Activated CD8-positive, alpha-beta T cell treated with anti-CD3 and anti-CD28 coated beads for 36 hours (primary cell): ENCODE data around the gene KANSL3. TPM values are rescaled to one million over a fixed set of nuclear protein-coding genes. Genes with fewer than 3 reads are reported as not detected.

Experiments
- ATAC-seq: fragments of 200-7000 bp; cut with Tn5 transposase; one replicate; pipeline ENCODE4 v1.10.0; 2021; ENCODE audit warnings: mild to moderate bottlenecking, moderate library complexity
- CTCF ChIA-PET: fragments of 350-600 bp; sonication (Branson Sonifier 250); formaldehyde crosslinking; loops from one replicate; lab custom pipeline; 2021; ENCODE audit warnings: antibody characterized with exemption; lab: Charles Lee
- POLR2A ChIA-PET: fragments of 350-600 bp; sonication (Branson Sonifier 250); formaldehyde crosslinking; loops from one replicate; lab custom pipeline; 2021; ENCODE audit warnings: antibody characterized with exemption; lab: Charles Lee
- DNase-seq: peaks from one replicate; pipeline ENCODE4 v3.0.0-alpha.2; 2020
- H3K27ac Mint-ChIP-seq: one replicate; pipeline ENCODE4 v1.8.0; 2021; ENCODE audit warnings: mild to moderate bottlenecking, mixed read lengths
- H3K27me3 Mint-ChIP-seq: one replicate; pipeline ENCODE4 v1.8.0; 2021; ENCODE audit warnings: mixed read lengths
- H3K36me3 Mint-ChIP-seq: one replicate; pipeline ENCODE4 v1.8.0; 2021; ENCODE audit warnings: low read depth, mixed read lengths
- H3K4me1 Mint-ChIP-seq: one replicate; pipeline ENCODE4 v1.8.0; 2021; ENCODE audit warnings: low read depth, mixed read lengths
- H3K4me3 Mint-ChIP-seq: one replicate; pipeline ENCODE4 v1.8.0; 2021; ENCODE audit warnings: mild to moderate bottlenecking, moderate library complexity, mixed read lengths
- H3K9me3 Mint-ChIP-seq: one replicate; pipeline ENCODE4 v1.8.0; 2021; ENCODE audit warnings: mixed read lengths
- intact Hi-C: fragments of 100-400 bp; cut with micrococcal nuclease; formaldehyde crosslinking; loops from one replicate; pipeline ENCODE4 v1.10.0; 2022
- total RNA-seq, 2 experiments: library from RNA; stranded (reverse); gene quantifications; one replicate each; pipeline ENCODE4 v1.2.3, GENCODE V29; 2021
- TF ChIP-seq, protein P1 (sequence below): fragments of 200-600 bp; IDR thresholded peaks from one replicate; pipeline ENCODE4 v1.8.0; 2022; ENCODE audit warnings: antibody characterized with exemption, mild to moderate bottlenecking

Gene KANSL3
- total RNA-seq, 2 experiments from 2014 or later: 37.8 to 39.8 TPM

DNA sequence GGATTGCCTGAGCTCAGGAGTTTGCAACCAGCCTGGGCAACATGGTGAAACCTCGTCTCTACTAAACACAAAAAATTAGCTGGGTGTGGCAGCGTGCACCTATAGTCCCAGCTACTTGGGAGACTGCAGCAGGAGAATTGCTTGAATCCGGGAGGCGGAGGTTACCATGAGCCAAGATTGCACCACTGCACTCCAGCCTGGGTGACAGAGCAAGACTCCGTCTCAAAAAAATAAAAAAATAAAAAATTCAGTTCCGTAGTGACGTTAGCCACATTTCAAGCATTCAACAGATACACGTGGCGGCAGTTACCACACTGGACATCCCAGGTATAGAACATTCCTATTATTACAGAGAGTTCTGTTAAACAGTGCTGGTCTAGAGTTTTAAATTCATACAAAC is 4.5 kb downstream of the KANSL3 start:
- ATAC-seq (no peak), DNase-seq (no peak)
- CTCF ChIA-PET: interaction anchor here (1.0 kb wide), 1 partner anchor 38 kb away, joined by 3 read pairs; no protein-coding TSS in a partner anchor
- intact Hi-C loops: loop anchor here (10.0 kb wide), 1 partner anchor 131 kb away; the partner anchor contains the start of gene CNNM4
- Mint-ChIP-seq H3K27me3 (no peaks in the 10 kb centered on the region), H3K27ac (no peak overlapping the region), H3K9me3 (no peaks in the 10 kb centered on the region), H3K36me3 (peaks cover 59% of the 10 kb centered on the region), H3K4me3 (no peak overlapping the region), H3K4me1 (peaks cover 37% of the 10 kb centered on the region)
- TF ChIP-seq, protein P1, sequence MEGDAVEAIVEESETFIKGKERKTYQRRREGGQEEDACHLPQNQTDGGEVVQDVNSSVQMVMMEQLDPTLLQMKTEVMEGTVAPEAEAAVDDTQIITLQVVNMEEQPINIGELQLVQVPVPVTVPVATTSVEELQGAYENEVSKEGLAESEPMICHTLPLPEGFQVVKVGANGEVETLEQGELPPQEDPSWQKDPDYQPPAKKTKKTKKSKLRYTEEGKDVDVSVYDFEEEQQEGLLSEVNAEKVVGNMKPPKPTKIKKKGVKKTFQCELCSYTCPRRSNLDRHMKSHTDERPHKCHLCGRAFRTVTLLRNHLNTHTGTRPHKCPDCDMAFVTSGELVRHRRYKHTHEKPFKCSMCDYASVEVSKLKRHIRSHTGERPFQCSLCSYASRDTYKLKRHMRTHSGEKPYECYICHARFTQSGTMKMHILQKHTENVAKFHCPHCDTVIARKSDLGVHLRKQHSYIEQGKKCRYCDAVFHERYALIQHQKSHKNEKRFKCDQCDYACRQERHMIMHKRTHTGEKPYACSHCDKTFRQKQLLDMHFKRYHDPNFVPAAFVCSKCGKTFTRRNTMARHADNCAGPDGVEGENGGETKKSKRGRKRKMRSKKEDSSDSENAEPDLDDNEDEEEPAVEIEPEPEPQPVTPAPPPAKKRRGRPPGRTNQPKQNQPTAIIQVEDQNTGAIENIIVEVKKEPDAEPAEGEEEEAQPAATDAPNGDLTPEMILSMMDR: no peak
- POLR2A ChIA-PET: no interaction called here

DNA sequence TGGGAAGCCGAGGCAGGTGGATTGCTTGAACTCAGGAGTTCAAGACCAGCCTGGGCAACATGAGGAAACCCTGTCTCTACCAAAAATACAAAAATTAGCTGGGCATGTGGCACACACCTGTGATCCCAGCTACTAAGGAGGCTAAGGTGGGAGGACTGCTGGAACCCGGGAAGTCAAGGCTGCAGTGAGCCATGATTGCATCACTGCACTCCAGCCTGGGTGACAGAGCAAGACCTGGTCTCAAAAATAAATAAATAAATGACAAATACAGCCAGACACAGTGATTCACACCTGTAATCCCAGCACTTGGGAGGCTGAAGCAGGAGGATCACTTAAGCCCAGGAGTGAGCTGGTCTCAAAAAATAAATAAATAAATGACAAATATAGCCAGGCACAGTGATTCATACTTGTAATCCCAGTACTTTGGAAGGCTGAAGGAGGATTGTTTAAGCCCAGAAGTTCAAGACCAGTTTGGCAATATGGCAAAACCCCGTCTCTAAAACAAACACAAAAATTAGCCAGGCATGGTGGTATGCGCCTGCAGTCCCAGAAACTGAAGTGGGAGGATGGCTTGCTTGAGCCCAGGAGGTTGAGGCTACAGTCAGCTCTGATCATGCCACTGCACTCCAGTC is 6.2 kb downstream of the KANSL3 start:
- no peak overlapping the region for H3K4me3 Mint-ChIP-seq
- intact Hi-C loops: loop anchor here (10.0 kb wide), 1 partner anchor 133 kb away; the partner anchor contains the start of gene CNNM4
- H3K27ac Mint-ChIP-seq: no peak overlapping the region
- ChIA-PET CTCF (interaction anchor here (1.4 kb wide), 1 partner anchor 319 kb away, joined by 4 read pairs; no protein-coding TSS in a partner anchor), POLR2A (no interaction called here)
- ATAC-seq: no peak
- no peak for DNase-seq
- H3K36me3 Mint-ChIP-seq: peaks cover 61% of the 10 kb centered on the region
- TF ChIP-seq, protein P1: no peak
- peaks cover 40% of the 10 kb centered on the region for H3K4me1 Mint-ChIP-seq
- H3K9me3 Mint-ChIP-seq: no peaks in the 10 kb centered on the region
- no peaks in the 10 kb centered on the region for H3K27me3 Mint-ChIP-seq

DNA sequence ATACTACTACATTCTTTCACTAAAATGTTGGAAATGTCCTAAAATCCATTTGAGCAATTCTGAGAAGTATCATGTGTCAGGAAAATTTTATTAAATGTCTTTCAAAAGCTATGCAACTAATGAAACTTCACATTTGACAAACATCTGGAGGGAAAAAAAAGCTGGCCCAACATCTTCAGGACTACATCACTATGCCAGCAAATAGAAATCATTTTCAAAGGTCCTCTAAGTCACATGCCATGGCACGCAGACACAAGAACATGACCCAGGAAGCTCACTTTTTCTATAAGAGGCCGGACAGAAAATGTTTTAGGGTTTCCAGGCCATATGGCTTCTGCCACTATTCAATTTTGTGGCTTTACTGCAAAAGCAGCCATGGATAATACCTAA is 11.6 kb downstream of the KANSL3 start:
- no peak for ATAC-seq
- Mint-ChIP-seq H3K9me3 (no peaks in the 10 kb centered on the region), H3K36me3 (peaks cover 29% of the 10 kb centered on the region), H3K27ac (no peak overlapping the region), H3K4me1 (peaks cover 16% of the 10 kb centered on the region), H3K27me3 (no peaks in the 10 kb centered on the region), H3K4me3 (no peak overlapping the region)
- no peak for DNase-seq
- intact Hi-C loops: no loop called here
- TF ChIP-seq, protein P1: no peak
- POLR2A ChIA-PET: interaction anchor here (0.6 to 2.0 kb wide), 3 partner anchors 9 to 34 kb away, joined by 3 to 7 read pairs (median 4); partner anchors contain the start of gene KANSL3
- CTCF ChIA-PET: interaction anchor here (0.9 to 1.2 kb wide), 2 partner anchors 10 to 11 kb away, joined by 3 to 4 read pairs; partner anchors contain the start of gene KANSL3

DNA sequence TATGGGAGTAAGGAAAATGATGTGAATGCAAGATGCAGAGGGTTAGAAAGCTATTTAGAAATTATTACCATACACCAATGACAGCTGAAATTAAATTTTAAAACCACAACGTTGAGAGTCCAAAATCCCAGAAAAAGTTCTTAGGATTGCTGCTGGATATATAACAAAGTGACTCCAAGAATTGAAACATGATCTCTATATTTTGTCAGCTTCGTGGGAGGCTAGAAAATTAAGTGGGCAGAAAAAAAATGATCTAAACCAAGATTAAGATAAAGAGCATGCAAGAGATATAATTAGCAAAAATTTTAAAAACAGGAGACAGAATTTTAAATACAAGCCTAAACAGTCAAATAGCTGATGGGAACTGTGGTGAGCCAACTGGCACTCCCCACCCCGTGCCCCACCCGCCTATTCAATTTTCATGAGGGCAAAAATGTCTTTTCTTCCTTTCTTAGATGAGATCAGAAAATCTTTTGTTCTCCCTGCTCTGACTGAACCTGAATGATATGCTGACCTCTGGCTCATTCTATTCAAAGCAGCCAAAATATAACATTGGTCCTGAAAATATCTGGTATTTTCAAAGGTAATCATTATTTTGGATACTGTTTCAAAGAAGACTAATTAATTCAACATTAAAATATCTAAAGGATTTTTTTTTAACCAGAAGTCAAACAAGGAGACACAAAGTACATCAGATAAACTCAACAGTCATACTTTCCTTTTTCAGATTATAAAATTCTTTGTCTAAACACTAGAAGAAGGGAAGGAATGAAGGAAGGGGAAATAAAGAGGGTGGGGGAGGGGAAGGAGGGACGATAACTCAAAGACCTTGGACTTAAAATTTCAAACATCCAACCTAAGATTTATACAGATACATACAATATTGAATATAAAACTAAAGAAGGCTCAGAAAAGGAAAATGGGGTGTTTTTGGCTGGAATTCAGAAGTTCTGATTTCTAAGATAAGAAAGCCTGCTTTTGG is 12.2 kb downstream of the KANSL3 start:
- Mint-ChIP-seq H3K27me3 (no peaks in the 10 kb centered on the region), H3K4me1 (peaks cover 13% of the 10 kb centered on the region), H3K36me3 (peaks cover 24% of the 10 kb centered on the region), H3K4me3 (no peak overlapping the region), H3K9me3 (no peaks in the 10 kb centered on the region), H3K27ac (no peak overlapping the region)
- TF ChIP-seq, protein P1: no peak
- ATAC-seq (no peak), DNase-seq (no peak)
- intact Hi-C loops: no loop called here
- POLR2A ChIA-PET: interaction anchor here (1.0 to 2.0 kb wide), 2 partner anchors 9 to 11 kb away, joined by 3 to 7 read pairs; partner anchors contain the start of gene KANSL3
- CTCF ChIA-PET: interaction anchor here (1.2 kb wide), 1 partner anchor 10 kb away, joined by 4 read pairs; no protein-coding TSS in a partner anchor
